GM21390 (cell line): ENCODE measurements around the gene GRIN3A.
A peak's percentile ranks its signal among the peaks of the same experiment; 100 is the strongest.

Experiments used
- ATAC-seq: cut with Tn5 transposase; IDR thresholded peaks from one replicate; pipeline ENCODE4 v1.9.1; 2021; ENCODE audit not compliant: unreplicated experiment

Gene GRIN3A

GRCh38 chr9:101706261-101706798, 32.1 kb downstream of the GRIN3A start:
- ATAC-seq, result no peak

GRCh38 chr9:101705135-101705661, 33.2 kb downstream of the GRIN3A start:
- peak; percentile 73 for ATAC-seq

- ATAC-seq, result no peak
Measured at GRCh38 chr9:101702257-101702656, 36.2 kb downstream of the GRIN3A start.

- ATAC-seq, result no peak
Measured at GRCh38 chr9:101693546-101694336, 44.7 kb downstream of the GRIN3A start.

- no peak for ATAC-seq
Measured at GRCh38 chr9:101691657-101692056, 46.8 kb downstream of the GRIN3A start.

GRCh38 chr9:101689039-101689438, 49.4 kb downstream of the GRIN3A start:
- ATAC-seq, result no peak

GRCh38 chr9:101684665-101685064, 53.8 kb downstream of the GRIN3A start:
- ATAC-seq, result no peak

- no peak for ATAC-seq
Measured at GRCh38 chr9:101683236-101683635, 55.2 kb downstream of the GRIN3A start.

- no peak for ATAC-seq
Measured at GRCh38 chr9:101677861-101678260, 60.6 kb downstream of the GRIN3A start.

GRCh38 chr9:101675341-101675740, 63.1 kb downstream of the GRIN3A start:
- no peak for ATAC-seq

GRCh38 chr9:101674165-101674564, 64.3 kb downstream of the GRIN3A start:
- ATAC-seq, result no peak

- ATAC-seq, result no peak
Measured at GRCh38 chr9:101673642-101674041, 64.8 kb downstream of the GRIN3A start.

- ATAC-seq, result no peak
Measured at GRCh38 chr9:101671567-101671966, 66.9 kb downstream of the GRIN3A start.

- no peak for ATAC-seq
Measured at GRCh38 chr9:101668421-101668820, 70.0 kb downstream of the GRIN3A start.

GRCh38 chr9:101664453-101664852, 74.0 kb downstream of the GRIN3A start:
- ATAC-seq, result no peak

- no peak for ATAC-seq
Measured at GRCh38 chr9:101652601-101653175, 85.8 kb downstream of the GRIN3A start.

- peak; percentile 77 for ATAC-seq
Measured at GRCh38 chr9:101650142-101650541, 88.3 kb downstream of the GRIN3A start.

- ATAC-seq, result no peak
Measured at GRCh38 chr9:101648493-101648892, 90.0 kb downstream of the GRIN3A start.

GRCh38 chr9:101639785-101640665, 98.4 kb downstream of the GRIN3A start:
- ATAC-seq, result no peak

- ATAC-seq, result no peak
Measured at GRCh38 chr9:101639311-101639710, 99.1 kb downstream of the GRIN3A start.

- ATAC-seq, result no peak
Measured at GRCh38 chr9:101636247-101636646, 102.2 kb downstream of the GRIN3A start.
